SK-N-SH (cell line): ENCODE results near the gene IGFBP7. TPM values are rescaled to one million over a fixed set of nuclear protein-coding genes. Genes with fewer than 3 reads are reported as not detected.

ENCODE experiments used
- CTCF ChIA-PET: fragments of 300-600, 350-600 bp; formaldehyde crosslinking; extraction: SDS; loops from one replicate; lab custom pipeline; 2021; lab: Yijun Ruan, JAX
- POLR2A ChIA-PET: fragments of 350-600 bp; sonication (Branson Sonifier 250); formaldehyde crosslinking; extraction: SDS; loops from one replicate; lab custom pipeline; 2020; ENCODE audit warnings: antibody characterized with exemption, inconsistent platforms; lab: Yijun Ruan, JAX
- DNase-seq: peaks from one replicate; pipeline ENCODE4 v3.0.0; 2012
- H2AFZ ChIP-seq: fragments of 200-600 bp; sonication (generic); 2 replicates; pipeline ENCODE4 v1.8.1; 2016; ENCODE audit warnings: antibody characterized with exemption, mild to moderate bottlenecking, low read depth
- H3F3A ChIP-seq: fragments of 200-600 bp; sonication (generic); replicated peaks from 2 replicates; pipeline ENCODE3; 2016; ENCODE audit warnings: antibody characterized with exemption, mild to moderate bottlenecking; ENCODE audit not compliant: insufficient read depth
- H3K27ac ChIP-seq, 2 experiments: fragments of 200-500 bp in 1 of 2; fragments of 200-600 bp in 1 of 2; sonication (Bioruptor generic) in 1 of 2; sonication (generic), shearing (Covaris generic) in 1 of 2; 2 replicates each; pipeline versions ENCODE4 v1.5.1 to v1.6.1; 2014 to 2016; ENCODE audit warnings: low read depth in 2 of 2, inconsistent platforms in 1 of 2, low read length in 1 of 2, mild to moderate bottlenecking in 1 of 2, mixed read lengths in 1 of 2
- H3K27me3 ChIP-seq: fragments of 200-600 bp; sonication (generic), shearing (Covaris generic); 2 replicates; pipeline ENCODE4 v1.6.1; 2016; ENCODE audit warnings: mixed run types; ENCODE audit not compliant: insufficient read depth
- H3K36me3 ChIP-seq, 2 experiments: fragments of 200-500 bp in 1 of 2; fragments of 200-600 bp in 1 of 2; sonication (Bioruptor generic) in 1 of 2; sonication (generic) in 1 of 2; replicated peaks in 1 of 2; 2 replicates each; pipeline versions ENCODE3 to v1.5.1; 2014 to 2016; ENCODE audit warnings: low read length in 1 of 2, mild to moderate bottlenecking in 1 of 2; ENCODE audit not compliant: insufficient read depth in 2 of 2, control insufficient read depth in 1 of 2
- H3K4me1 ChIP-seq, 2 experiments: fragments of 200-500 bp in 1 of 2; fragments of 200-600 bp in 1 of 2; sonication (Bioruptor generic) in 1 of 2; sonication (generic), shearing (Covaris generic) in 1 of 2; 2 replicates each; pipeline versions ENCODE4 v1.5.1 to v1.6.1; 2014 to 2016; ENCODE audit warnings: low read depth in 1 of 2, low read length in 1 of 2, mixed run types in 1 of 2; ENCODE audit not compliant: insufficient read depth in 2 of 2, control insufficient read depth in 1 of 2
- H3K4me2 ChIP-seq: fragments of 200-600 bp; sonication (generic), shearing (Covaris generic); 2 replicates; pipeline ENCODE4 v1.6.1; 2017; ENCODE audit warnings: mixed run types
- H3K4me3 ChIP-seq, 2 experiments: fragments of 200-500 bp in 1 of 2; fragments of 200-600 bp in 1 of 2; sonication (Bioruptor generic) in 1 of 2; sonication (generic), shearing (Covaris generic) in 1 of 2; 2 replicates each; pipeline versions ENCODE4 v1.5.1 to v1.8.1; 2014 to 2016; ENCODE audit warnings: low read depth in 2 of 2, inconsistent platforms in 1 of 2, low read length in 1 of 2, mild to moderate bottlenecking in 1 of 2, mixed read lengths in 1 of 2, moderate library complexity in 1 of 2
- H3K79me2 ChIP-seq: fragments of 200-600 bp; sonication (generic); 2 replicates; pipeline ENCODE4 v1.8.1; 2017; ENCODE audit warnings: mild to moderate bottlenecking; ENCODE audit not compliant: insufficient read depth
- H3K9ac ChIP-seq: fragments of 200-600 bp; sonication (generic); 2 replicates; pipeline ENCODE4 v1.6.1; 2017; ENCODE audit warnings: mixed run types
- H3K9me2 ChIP-seq: fragments of 200-600 bp; sonication (generic); 2 replicates; pipeline ENCODE4 v1.6.1; 2017; ENCODE audit warnings: mixed run types
- H3K9me3 ChIP-seq: fragments of 200-600 bp; sonication (generic); 2 replicates; pipeline ENCODE4 v1.6.1; 2017; ENCODE audit warnings: mixed run types, mild to moderate bottlenecking, moderate library complexity
- H4K20me1 ChIP-seq: fragments of 200-600 bp; sonication (generic); 2 replicates; pipeline ENCODE4 v1.6.1; 2017; ENCODE audit warnings: mild to moderate bottlenecking, mixed run types; ENCODE audit not compliant: insufficient read depth
- CHD2 ChIP-seq: fragments of 150-350 bp; IDR thresholded peaks from 2 replicates; pipeline ENCODE4 v1.6.1; 2018; ENCODE audit warnings: low read length; ENCODE audit not compliant: partially characterized antibody
- EP300 ChIP-seq, 2 experiments: IDR thresholded peaks; 2 replicates each; pipeline versions ENCODE4 v1.4.0 to v1.6.1; 2012; ENCODE audit warnings: borderline replicate concordance in 1 of 2, low read depth in 1 of 2, low read length in 1 of 2
- EZH2phosphoT487 ChIP-seq: fragments of 200-600 bp; sonication (generic); IDR thresholded peaks from 2 replicates; pipeline ENCODE4 v1.6.1; 2017; ENCODE audit warnings: low read depth, mixed run types, mild to moderate bottlenecking, antibody characterized with exemption, moderate library complexity, borderline replicate concordance
- FOSL2 ChIP-seq: IDR thresholded peaks from 2 replicates; pipeline ENCODE4 v1.4.0; 2012; ENCODE audit warnings: low read depth, mild to moderate bottlenecking, moderate library complexity, borderline replicate concordance
- FOXJ3 ChIP-seq: sonication (generic); formaldehyde crosslinking; IDR thresholded peaks from 2 replicates; pipeline ENCODE4 v1.5.1; 2020; ENCODE audit warnings: mild to moderate bottlenecking, missing genetic modification reagents
- FOXM1 ChIP-seq: IDR thresholded peaks from 2 replicates; pipeline ENCODE4 v1.4.0; 2012; ENCODE audit warnings: low read depth, mild to moderate bottlenecking
- GABPA ChIP-seq: IDR thresholded peaks from 2 replicates; pipeline ENCODE4 v1.4.0; 2012; ENCODE audit warnings: low read depth, mild to moderate bottlenecking
- GATA2 ChIP-seq: sonication (generic); formaldehyde crosslinking; IDR thresholded peaks from 2 replicates; pipeline ENCODE4 v1.5.0; 2020; ENCODE audit warnings: mild to moderate bottlenecking, missing genetic modification reagents
- JUND ChIP-seq: IDR thresholded peaks from 2 replicates; pipeline ENCODE4 v1.4.0; 2012
- MEF2A ChIP-seq: IDR thresholded peaks from 2 replicates; pipeline ENCODE4 v1.4.0; 2012; ENCODE audit warnings: low read depth, borderline replicate concordance
- MXI1 ChIP-seq: IDR thresholded peaks from 2 replicates; pipeline ENCODE4 v1.6.1; 2012; ENCODE audit warnings: mild to moderate bottlenecking, low read depth, low read length, improper control_type of control experiment
- NRF1 ChIP-seq: IDR thresholded peaks from 2 replicates; pipeline ENCODE4 v1.6.1; 2012; ENCODE audit warnings: low read depth, mild to moderate bottlenecking, low read length
- POLR2AphosphoS5 ChIP-seq: IDR thresholded peaks from 2 replicates; pipeline ENCODE4 v1.6.1; 2012; ENCODE audit warnings: low read depth, low read length
- RAD21 ChIP-seq: IDR thresholded peaks from 2 replicates; pipeline ENCODE4 v1.6.1; 2012; ENCODE audit warnings: mild to moderate bottlenecking, low read length
- RCOR1 ChIP-seq: fragments of 150-350 bp; IDR thresholded peaks from 2 replicates; pipeline ENCODE4 v1.6.1; 2017; ENCODE audit warnings: antibody characterized with exemption, low read length
- RFX5 ChIP-seq: IDR thresholded peaks from 2 replicates; pipeline ENCODE4 v1.6.1; 2012; ENCODE audit warnings: mild to moderate bottlenecking, improper control_type of control experiment, low read length
- RXRA ChIP-seq: IDR thresholded peaks from 2 replicates; pipeline ENCODE4 v1.4.0; 2012; ENCODE audit warnings: low read depth, mild to moderate bottlenecking, borderline replicate concordance
- SIN3A ChIP-seq: IDR thresholded peaks from 2 replicates; pipeline ENCODE4 v1.6.1; 2012; ENCODE audit warnings: low read depth, mild to moderate bottlenecking, low read length, moderate library complexity, borderline replicate concordance
- SMC3 ChIP-seq: IDR thresholded peaks from 2 replicates; pipeline ENCODE4 v1.6.1; 2012; ENCODE audit warnings: low read depth, low read length, improper control_type of control experiment
- TAF1 ChIP-seq: IDR thresholded peaks from 2 replicates; pipeline ENCODE4 v1.6.1; 2012; ENCODE audit warnings: low read depth, mild to moderate bottlenecking, low read length, moderate library complexity, borderline replicate concordance
- TEAD4 ChIP-seq: IDR thresholded peaks from 2 replicates; pipeline ENCODE4 v1.4.0; 2012; ENCODE audit warnings: mild to moderate bottlenecking, borderline replicate concordance; ENCODE audit not compliant: insufficient read depth
- WGBS: methylation state at CpG from one replicate; pipeline ENCODE4 v1.1.6; 2017; ENCODE audit warnings: low lambda C conversion rate; 5-methylcytosine and 5-hydroxymethylcytosine counted together
- polyA plus RNA-seq, 3 experiments: library from polyadenylated mRNA; depleted of rRNA; stranded (reverse); fragments of >200 nt; gene quantifications; 2 replicates each; pipeline ENCODE4 v1.2.3, GENCODE V29; 2012
- TF ChIP-seq, protein P1 (sequence below): IDR thresholded peaks from 2 replicates; pipeline ENCODE4; 2012
- TF ChIP-seq, protein P2 (sequence below): fragments of 150-350 bp; IDR thresholded peaks from 2 replicates; pipeline ENCODE4 v1.6.1; 2016; ENCODE audit warnings: mild to moderate bottlenecking, low read depth, low read length
- TF ChIP-seq, protein P3 (sequence below): IDR thresholded peaks from 2 replicates; pipeline ENCODE4 v1.4.0; 2012; ENCODE audit warnings: low read depth
- TF ChIP-seq, protein P4 (sequence below): IDR thresholded peaks from 2 replicates; pipeline ENCODE4 v1.4.0; 2012; ENCODE audit warnings: low read depth, borderline replicate concordance

Gene IGFBP7
- polyA plus RNA-seq, 1 of the 3 experiments (the other 2 are of a cell fraction) = 0.38 TPM

DNA sequence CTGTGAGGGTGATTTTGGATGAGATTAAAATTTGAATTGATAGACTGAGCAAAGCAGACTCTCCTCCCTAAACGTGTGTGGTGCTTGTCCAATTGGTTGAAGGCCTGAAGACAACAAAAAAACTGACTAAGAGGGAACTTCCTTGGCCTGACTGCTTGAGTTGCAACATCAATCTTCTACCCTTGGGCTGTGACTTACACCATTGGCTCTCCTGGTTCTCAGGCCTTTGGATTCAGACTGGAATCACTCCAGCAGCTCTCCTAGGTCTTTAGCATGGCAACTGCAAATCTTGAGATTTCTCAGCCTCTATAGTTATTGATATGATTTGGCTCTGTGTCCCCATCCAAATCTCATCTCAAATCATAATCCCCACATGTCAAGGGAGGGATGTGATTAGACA, 49.7 kb upstream of the IGFBP7 start:
- Histone ChIP-seq H3K9me2 (no peaks in the 10 kb centered on the region), H3F3A (no peaks in the 10 kb centered on the region), H3K9me3 (no peaks in the 10 kb centered on the region), H3K9ac (no peak overlapping the region), H3K36me3 (no peaks in the 10 kb centered on the region), H3K27ac (0 out of 4 replicates have a peak overlapping the region, but pooled peaks of 1 of the 2 experiments have one; percentile 5), H3K4me3 (no peak overlapping the region), H4K20me1 (no peaks in the 10 kb centered on the region), H3K4me2 (no peak overlapping the region), H2AFZ (no peak overlapping the region), H3K27me3 (no peaks in the 10 kb centered on the region), H3K4me1 (peaks cover 3 to 22% of the 10 kb centered on the region in 2 experiments), H3K79me2 (no peaks in the 10 kb centered on the region)
- WGBS = 25% methylated on average over 1 of the region's 1 CpG
- no peak for TF ChIP-seq NRF1
- no peak for TF ChIP-seq EP300 (IDR thresholded peaks at IDR 0.05; ENCODE audit: borderline replicate concordance in 1 of 2, low read depth in 1 of 2, low read length in 1 of 2)
- no peak for TF ChIP-seq FOSL2
- TF ChIP-seq, protein P1, sequence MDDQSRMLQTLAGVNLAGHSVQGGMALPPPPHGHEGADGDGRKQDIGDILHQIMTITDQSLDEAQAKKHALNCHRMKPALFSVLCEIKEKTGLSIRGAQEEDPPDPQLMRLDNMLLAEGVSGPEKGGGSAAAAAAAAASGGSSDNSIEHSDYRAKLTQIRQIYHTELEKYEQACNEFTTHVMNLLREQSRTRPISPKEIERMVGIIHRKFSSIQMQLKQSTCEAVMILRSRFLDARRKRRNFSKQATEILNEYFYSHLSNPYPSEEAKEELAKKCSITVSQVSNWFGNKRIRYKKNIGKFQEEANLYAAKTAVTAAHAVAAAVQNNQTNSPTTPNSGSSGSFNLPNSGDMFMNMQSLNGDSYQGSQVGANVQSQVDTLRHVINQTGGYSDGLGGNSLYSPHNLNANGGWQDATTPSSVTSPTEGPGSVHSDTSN = no peak
- no peak for TF ChIP-seq GATA2 (CRISPR knock-in tag)
- no peak for TF ChIP-seq SMC3
- no peak for TF ChIP-seq POLR2AphosphoS5
- TF ChIP-seq, protein P2, sequence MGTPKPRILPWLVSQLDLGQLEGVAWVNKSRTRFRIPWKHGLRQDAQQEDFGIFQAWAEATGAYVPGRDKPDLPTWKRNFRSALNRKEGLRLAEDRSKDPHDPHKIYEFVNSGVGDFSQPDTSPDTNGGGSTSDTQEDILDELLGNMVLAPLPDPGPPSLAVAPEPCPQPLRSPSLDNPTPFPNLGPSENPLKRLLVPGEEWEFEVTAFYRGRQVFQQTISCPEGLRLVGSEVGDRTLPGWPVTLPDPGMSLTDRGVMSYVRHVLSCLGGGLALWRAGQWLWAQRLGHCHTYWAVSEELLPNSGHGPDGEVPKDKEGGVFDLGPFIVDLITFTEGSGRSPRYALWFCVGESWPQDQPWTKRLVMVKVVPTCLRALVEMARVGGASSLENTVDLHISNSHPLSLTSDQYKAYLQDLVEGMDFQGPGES = no peak
- no peak for TF ChIP-seq RCOR1
- TF ChIP-seq RAD21 = no peak
- no peak for TF ChIP-seq JUND
- TF ChIP-seq EZH2phosphoT487 = no peak
- TF ChIP-seq MEF2A = no peak
- TF ChIP-seq MXI1 = no peak
- no peak for TF ChIP-seq RXRA
- ChIA-PET POLR2A (no interaction called here), CTCF (interaction anchor here (0.9 to 1.4 kb wide), 4 partner anchors 120 to 283 kb away, joined by 3 to 12 read pairs (median 4); no protein-coding TSS in a partner anchor)
- DNase-seq = no peak

DNA sequence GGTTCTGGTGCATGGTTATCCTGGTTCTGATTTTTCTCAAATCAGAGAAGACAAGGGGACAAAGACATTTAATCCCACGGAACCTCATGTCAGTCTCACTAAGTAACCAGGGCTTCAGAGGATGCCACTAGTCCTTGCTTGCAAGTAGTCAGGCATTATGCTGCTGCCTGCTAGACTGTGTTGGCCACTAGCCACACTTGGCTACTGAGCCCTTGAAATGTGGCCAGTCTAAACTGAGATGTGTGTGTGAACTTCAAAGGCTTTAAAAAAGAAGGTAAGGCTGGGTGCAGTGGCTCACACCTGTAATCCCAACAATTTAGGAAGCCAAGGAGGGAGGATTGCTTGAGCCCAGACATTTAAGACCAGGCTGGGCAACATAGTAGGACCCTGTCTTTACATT, 48.6 kb upstream of the IGFBP7 start:
- Histone ChIP-seq H3K36me3 (no peaks in the 10 kb centered on the region), H3K27ac (peak overlapping the region; percentile 12 to 82; a peak in 2 of 4 replicates), H3F3A (no peaks in the 10 kb centered on the region), H3K4me3 (no peak overlapping the region), H3K9ac (no peak overlapping the region), H4K20me1 (no peaks in the 10 kb centered on the region), H3K4me1 (peaks cover 3 to 23% of the 10 kb centered on the region in 2 experiments), H3K9me2 (no peaks in the 10 kb centered on the region), H2AFZ (0 out of 2 replicates have a peak overlapping the region, but pooled peaks have one; percentile 32), H3K9me3 (no peaks in the 10 kb centered on the region), H3K4me2 (no peak overlapping the region), H3K79me2 (no peaks in the 10 kb centered on the region), H3K27me3 (no peaks in the 10 kb centered on the region)
- DNase-seq = no peak
- ChIA-PET CTCF (interaction anchor here (1.2 kb wide), 2 partner anchors 119 to 284 kb away, joined by 3 to 4 read pairs; no protein-coding TSS in a partner anchor), POLR2A (no interaction called here)
- 57% methylated on average over 1 of the region's 1 CpG for WGBS
- no peak for TF ChIP-seq MEF2A
- TF ChIP-seq, protein P3, sequence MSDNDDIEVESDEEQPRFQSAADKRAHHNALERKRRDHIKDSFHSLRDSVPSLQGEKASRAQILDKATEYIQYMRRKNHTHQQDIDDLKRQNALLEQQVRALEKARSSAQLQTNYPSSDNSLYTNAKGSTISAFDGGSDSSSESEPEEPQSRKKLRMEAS = no peak
- TF ChIP-seq FOXJ3 = no peak
- no peak for TF ChIP-seq MXI1
- TF ChIP-seq RFX5 = no peak
- no peak for TF ChIP-seq CHD2
- no peak for TF ChIP-seq SIN3A
- no peak for TF ChIP-seq GABPA
- no peak for TF ChIP-seq EP300 (IDR thresholded peaks at IDR 0.05; ENCODE audit: borderline replicate concordance in 1 of 2, low read depth in 1 of 2, low read length in 1 of 2)
- no peak for TF ChIP-seq NRF1
- TF ChIP-seq, protein P4, sequence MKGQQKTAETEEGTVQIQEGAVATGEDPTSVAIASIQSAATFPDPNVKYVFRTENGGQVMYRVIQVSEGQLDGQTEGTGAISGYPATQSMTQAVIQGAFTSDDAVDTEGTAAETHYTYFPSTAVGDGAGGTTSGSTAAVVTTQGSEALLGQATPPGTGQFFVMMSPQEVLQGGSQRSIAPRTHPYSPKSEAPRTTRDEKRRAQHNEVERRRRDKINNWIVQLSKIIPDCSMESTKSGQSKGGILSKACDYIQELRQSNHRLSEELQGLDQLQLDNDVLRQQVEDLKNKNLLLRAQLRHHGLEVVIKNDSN = no peak
- TF ChIP-seq, protein P1 = no peak
- no peak for TF ChIP-seq SMC3
- TF ChIP-seq TEAD4 = no peak
- no peak for TF ChIP-seq TAF1
- no peak for TF ChIP-seq FOXM1
